WI38 (cell line): ENCODE measurements around the gene KRT72.

Experiments
- H3K4me3 ChIP-seq: 2 replicates; pipeline ENCODE4 v1.5.1; 2011; ENCODE audit warnings: low read depth, mild to moderate bottlenecking, control low read depth, low read length
- TF ChIP-seq, protein P1 (sequence below): IDR thresholded peaks from 2 replicates; pipeline ENCODE4 v1.5.1; 2012; ENCODE audit warnings: low read depth, mild to moderate bottlenecking, control low read depth, low read length

KRT72 gene

DNA sequence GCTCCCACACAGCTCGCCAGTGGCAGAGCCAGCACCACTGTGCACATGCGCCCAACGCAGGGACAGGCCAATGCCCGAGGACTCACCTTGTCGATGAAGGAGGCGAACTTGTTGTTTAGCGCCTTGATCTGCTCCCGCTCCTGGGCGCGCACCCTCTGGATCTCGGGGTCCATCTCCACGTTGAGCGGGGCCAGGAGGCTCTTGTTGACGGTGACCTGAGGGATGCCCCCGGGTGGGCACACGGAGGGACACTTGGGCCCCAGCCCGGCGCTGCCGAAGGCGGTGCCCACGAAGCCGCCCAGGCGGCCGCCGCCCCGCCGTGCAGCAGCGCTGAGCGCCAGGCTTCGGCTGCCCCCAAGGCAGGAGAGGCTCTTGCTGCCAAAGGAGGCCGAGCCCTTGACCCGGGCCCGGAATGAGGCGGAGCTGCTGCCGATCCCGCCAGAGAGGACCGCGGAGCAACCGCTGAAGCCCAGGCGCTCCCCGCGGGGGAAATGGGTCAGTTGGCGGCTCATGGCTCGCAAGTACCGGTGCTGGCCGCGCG lies at the start of gene KRT72:
Gene KRT72 (minus strand): TSS at position 523 of the 541 bp plus-strand sequence. CDS start 11 bp downstream, at position 512.
- TF ChIP-seq, protein P1, sequence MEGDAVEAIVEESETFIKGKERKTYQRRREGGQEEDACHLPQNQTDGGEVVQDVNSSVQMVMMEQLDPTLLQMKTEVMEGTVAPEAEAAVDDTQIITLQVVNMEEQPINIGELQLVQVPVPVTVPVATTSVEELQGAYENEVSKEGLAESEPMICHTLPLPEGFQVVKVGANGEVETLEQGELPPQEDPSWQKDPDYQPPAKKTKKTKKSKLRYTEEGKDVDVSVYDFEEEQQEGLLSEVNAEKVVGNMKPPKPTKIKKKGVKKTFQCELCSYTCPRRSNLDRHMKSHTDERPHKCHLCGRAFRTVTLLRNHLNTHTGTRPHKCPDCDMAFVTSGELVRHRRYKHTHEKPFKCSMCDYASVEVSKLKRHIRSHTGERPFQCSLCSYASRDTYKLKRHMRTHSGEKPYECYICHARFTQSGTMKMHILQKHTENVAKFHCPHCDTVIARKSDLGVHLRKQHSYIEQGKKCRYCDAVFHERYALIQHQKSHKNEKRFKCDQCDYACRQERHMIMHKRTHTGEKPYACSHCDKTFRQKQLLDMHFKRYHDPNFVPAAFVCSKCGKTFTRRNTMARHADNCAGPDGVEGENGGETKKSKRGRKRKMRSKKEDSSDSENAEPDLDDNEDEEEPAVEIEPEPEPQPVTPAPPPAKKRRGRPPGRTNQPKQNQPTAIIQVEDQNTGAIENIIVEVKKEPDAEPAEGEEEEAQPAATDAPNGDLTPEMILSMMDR = no peak

DNA sequence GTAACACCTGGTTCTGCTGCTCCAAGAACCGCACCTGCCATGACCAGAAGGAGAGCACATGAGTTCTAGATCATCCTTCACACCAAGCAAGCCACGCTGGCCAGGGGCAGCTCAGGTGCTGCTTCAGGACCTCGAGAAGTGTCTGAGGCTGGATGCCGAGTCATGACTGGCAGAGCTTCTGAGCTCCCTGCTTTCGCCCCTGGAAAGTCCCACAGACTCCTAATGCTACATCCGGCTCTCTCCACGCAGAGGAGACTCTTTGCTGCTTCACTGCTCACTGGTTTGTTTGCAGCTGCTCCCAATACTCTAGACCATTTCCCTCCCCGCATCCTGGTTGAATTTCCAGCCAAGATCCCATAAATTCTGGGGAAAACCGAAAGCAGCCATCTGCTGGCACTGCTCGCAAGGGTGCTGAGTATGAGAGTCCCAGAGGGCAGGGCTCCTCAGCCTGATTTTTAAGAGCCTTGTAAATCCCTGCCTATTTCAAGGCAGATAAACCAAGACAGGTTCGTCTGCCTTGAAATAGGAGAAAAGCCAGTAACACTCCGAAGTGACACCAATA lies 49.3 kb upstream of the KRT72 start:
- TF ChIP-seq, protein P1 = no peak
- no peak overlapping the region for H3K4me3 ChIP-seq

More for the DNA sequence above, at the start of gene KRT72:
- no peak within 1 kb of the TSS for H3K4me3 ChIP-seq

GRCh38 chr12:52649066-52649465 lies 47.8 kb upstream of the KRT72 start:
- no peak overlapping the region for H3K4me3 ChIP-seq
- TF ChIP-seq, protein P1 = no peak

DNA sequence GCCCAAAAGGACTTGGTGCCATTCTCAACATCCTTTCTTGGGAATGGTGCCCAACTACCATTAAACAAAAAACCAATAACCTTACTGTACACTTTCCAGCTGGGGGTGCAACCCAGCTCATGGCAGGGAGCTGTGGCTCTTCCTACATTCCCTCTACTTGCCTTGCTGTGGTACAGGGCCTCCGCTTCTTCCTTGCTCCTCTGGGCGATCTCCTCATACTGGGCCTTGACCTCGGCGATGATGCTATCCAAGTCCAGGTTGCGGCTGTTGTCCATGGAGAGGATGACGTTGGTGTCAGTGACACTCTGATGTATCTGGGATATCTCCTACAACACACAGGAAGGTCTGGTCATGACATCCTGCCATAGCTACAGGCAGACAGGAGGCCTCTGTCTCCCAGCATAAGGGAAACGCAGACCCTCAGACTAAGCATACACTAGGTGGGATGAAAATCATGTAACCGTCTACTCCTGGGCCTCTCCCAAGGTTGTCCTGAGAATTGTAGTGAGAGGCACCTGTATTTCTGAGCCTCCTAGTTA lies 46.8 kb upstream of the KRT72 start:
- TF ChIP-seq, protein P1 = no peak

DNA sequence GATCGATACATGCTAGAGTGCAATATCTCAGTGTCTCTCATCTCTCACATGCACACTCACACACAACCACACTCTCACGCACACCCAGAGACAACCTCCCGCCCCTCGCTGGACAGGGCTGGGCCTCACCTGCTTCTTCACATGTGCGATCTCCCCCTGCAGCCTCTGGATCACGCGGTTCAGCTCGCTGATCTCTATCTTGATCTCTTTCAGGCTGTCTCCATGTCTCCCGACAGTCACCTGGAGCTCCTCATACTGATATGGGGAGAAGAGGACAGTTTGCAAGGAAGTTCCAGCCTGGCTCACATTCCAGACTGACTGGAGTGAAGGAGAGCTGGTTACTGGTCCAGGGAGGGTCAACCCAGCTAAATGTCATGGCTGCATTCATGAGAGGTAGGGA lies 46.3 kb upstream of the KRT72 start:
- no peak overlapping the region for H3K4me3 ChIP-seq
- TF ChIP-seq, protein P1 = no peak

More for the DNA sequence above, 46.8 kb upstream of the KRT72 start:
- no peak overlapping the region for H3K4me3 ChIP-seq

GRCh38 chr12:52646613-52647012 lies 45.4 kb upstream of the KRT72 start:
- TF ChIP-seq, protein P1 = no peak
- H3K4me3 ChIP-seq = no peak overlapping the region

GRCh38 chr12:52645982-52646381 lies 44.7 kb upstream of the KRT72 start:
- TF ChIP-seq, protein P1 = no peak

More at GRCh38 chr12:52645982-52646381, 44.7 kb upstream of the KRT72 start:
- no peak overlapping the region for H3K4me3 ChIP-seq
